Neuron (in vitro differentiated cells): ENCODE data around the gene UTF1.
"Not testable (repeated sequence)": the region's sequence is repeated elsewhere in the genome, so short reads cannot be mapped to it uniquely, and the experiment has no call there.

ENCODE experiments used
- H2AFZ ChIP-seq: one replicate; pipeline ENCODE4 v1.6.1; 2013; ENCODE audit warnings: low read depth, mild to moderate bottlenecking, inconsistent platforms, low read length, moderate library complexity
- H3K27me3 ChIP-seq: one replicate; pipeline ENCODE4 v1.6.1; 2013; ENCODE audit warnings: low read length; ENCODE audit not compliant: insufficient read depth
- H3K36me3 ChIP-seq: one replicate; pipeline ENCODE4 v1.6.1; 2013; ENCODE audit warnings: low read length; ENCODE audit not compliant: insufficient read depth
- H3K4me1 ChIP-seq: one replicate; pipeline ENCODE4 v1.6.1; 2013; ENCODE audit warnings: low read length; ENCODE audit not compliant: insufficient read depth
- H3K4me3 ChIP-seq: 2 replicates; pipeline ENCODE4 v1.5.1; 2013; ENCODE audit warnings: mild to moderate bottlenecking, low read length, moderate library complexity
- H3K9me3 ChIP-seq: one replicate; pipeline ENCODE4 v1.6.1; 2013; ENCODE audit warnings: low read length

Gene UTF1

GRCh38 chr10:133231244-133231945 lies 1.4 kb downstream of the UTF1 start:
- Histone ChIP-seq H3K36me3 (no peaks in the 10 kb centered on the region), H2AFZ (no peak overlapping the region), H3K27me3 (peaks cover 75% of the 10 kb centered on the region), H3K9me3 (peaks cover 5% of the 10 kb centered on the region), H3K4me1 (peaks cover 3% of the 10 kb centered on the region), H3K4me3 (no peak overlapping the region)

DNA sequence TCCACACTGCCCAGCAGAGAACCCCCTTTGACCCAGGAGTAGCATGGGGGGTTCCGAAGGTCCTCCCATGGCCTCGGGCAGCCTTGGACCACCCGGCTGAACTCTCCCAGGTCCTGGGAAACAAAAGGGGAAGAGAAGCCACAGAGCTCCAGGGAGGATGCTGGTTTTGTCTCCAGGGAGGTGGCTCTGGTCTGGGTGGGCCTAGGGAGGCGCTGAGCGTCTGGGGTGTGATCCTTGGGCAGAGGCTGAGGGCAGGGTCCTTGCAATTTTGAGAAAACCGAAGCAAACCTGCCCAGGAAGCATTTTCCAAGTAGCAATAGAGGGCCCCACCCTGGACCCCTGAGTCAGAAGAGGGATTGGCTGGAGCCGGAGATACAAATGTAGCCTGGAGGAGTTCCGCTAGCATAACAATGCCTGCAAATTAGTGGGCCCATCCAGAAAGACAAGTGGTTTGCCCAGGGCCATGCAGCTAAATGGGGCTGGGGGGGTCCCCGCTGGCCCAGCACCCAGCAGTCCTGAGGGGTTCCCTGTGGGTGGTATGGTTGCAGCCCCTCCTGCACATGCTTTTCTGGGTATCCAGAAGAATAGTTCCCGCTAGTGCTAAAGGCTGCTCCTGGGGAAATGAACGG lies 2.0 kb downstream of the UTF1 start:
- H3K4me3 ChIP-seq, result no peak overlapping the region
- peaks cover 2% of the 10 kb centered on the region for H3K9me3 ChIP-seq
- no peak overlapping the region for H2AFZ ChIP-seq
- no peaks in the 10 kb centered on the region for H3K36me3 ChIP-seq
- peaks cover 7% of the 10 kb centered on the region for H3K4me1 ChIP-seq
- H3K27me3 ChIP-seq, result peaks cover 77% of the 10 kb centered on the region

DNA sequence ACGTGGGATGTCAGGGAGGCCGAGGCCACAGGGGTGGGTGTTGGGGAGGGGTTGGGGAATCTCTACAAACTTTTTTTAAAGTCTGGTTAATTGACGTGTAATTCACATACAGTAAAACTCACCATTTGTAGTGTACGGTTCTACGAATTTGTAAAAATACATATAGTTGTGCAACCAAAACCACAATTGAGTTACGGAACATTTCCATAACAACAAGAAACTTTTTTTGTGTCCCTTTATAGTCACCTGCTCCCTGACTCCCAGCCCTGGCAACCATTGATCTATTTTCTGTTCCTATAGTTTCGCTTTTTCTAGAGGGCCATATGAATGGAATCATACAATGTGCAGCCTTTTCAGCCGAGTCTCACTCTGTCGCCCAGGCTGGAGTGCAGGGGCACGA lies 4.8 kb downstream of the UTF1 start:
- H3K27me3 ChIP-seq, result peaks cover 85% of the 10 kb centered on the region

GRCh38 chr10:133235265-133235855 lies 5.3 kb downstream of the UTF1 start:
- peaks cover 2% of the 10 kb centered on the region for H3K9me3 ChIP-seq
- no peaks in the 10 kb centered on the region for H3K36me3 ChIP-seq
- peaks cover 87% of the 10 kb centered on the region for H3K27me3 ChIP-seq
- H3K4me3 ChIP-seq, result no peak overlapping the region
- H2AFZ ChIP-seq, result no peak overlapping the region
- peaks cover 14% of the 10 kb centered on the region for H3K4me1 ChIP-seq

More for the DNA sequence above, 4.8 kb downstream of the UTF1 start:
- H3K4me3 ChIP-seq, H2AFZ ChIP-seq, H3K36me3 ChIP-seq, H3K9me3 ChIP-seq: not testable (repeated sequence)
- H3K4me1 ChIP-seq, result peaks cover 14% of the 10 kb centered on the region

GRCh38 chr10:133235932-133236331 lies 5.9 kb downstream of the UTF1 start:
- no peak overlapping the region for H3K4me3 ChIP-seq
- peaks cover 14% of the 10 kb centered on the region for H3K4me1 ChIP-seq
- peaks cover 2% of the 10 kb centered on the region for H3K9me3 ChIP-seq
- H2AFZ ChIP-seq, result no peak overlapping the region
- peaks cover 86% of the 10 kb centered on the region for H3K27me3 ChIP-seq
- H3K36me3 ChIP-seq, result no peaks in the 10 kb centered on the region

DNA sequence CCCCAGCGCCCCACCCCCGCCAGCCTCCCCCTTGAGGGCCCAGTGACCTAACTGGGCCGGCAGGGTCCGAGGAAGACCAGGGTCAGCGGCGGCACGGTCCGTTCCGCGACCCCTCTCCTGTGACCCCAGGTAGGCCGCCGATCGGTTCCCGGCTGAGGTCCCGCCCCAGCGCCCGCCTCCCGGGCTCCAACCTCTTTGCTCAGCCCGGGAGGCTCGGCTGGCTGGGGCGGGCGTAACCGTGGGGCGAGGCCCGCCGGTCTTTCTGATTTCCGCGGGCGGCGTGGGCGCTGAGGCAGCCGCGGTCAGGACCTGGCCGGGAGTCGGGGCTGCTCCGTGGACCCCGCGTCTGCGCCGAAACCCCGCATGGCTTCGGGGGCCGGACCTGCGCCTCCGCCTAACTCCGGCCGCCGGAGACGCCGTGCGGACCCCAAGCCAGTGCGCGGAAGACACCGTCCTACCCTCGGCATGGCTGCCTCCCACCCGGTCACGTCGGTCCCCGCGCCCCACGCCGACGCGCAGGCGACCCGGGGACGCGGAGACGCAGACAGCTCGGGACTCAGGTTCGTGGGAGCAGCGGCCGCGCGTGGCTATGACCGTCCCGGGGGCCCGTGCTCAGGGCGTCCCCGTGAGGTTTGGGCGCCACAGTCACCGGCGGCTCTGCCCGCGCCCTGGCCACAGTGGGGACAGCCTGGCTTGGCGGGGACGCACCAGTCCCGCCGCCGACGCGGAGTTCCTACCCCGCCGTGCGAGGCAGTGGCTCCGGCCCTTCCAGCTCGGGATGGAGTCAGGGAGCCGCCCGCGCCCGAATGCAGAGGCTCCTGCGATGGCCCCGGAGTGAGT lies 6.6 kb downstream of the UTF1 start:
- no peak overlapping the region for H3K4me3 ChIP-seq
- H2AFZ ChIP-seq, result no peak overlapping the region
- H3K36me3 ChIP-seq, result no peaks in the 10 kb centered on the region
- peaks cover 86% of the 10 kb centered on the region for H3K27me3 ChIP-seq
- H3K4me1 ChIP-seq, result peaks cover 10% of the 10 kb centered on the region
- H3K9me3 ChIP-seq, result peaks cover 2% of the 10 kb centered on the region

DNA sequence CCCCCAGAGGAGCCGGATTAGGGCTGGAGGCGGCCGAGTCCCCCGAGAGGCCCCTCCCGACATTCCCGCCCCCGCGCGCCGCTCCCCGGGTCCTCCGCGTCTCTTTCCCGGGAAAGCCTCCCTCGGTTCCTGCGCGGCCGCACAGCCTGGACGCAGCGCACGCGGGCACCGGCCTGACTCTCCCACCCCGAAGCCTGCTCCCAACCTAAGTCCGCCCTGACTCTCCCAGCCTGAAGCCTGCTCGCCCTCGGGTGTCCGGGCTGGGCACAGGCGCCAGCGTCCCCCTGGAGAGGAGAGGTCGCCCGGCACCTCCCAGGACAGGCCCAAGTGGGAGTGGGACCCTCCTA lies 7.2 kb downstream of the UTF1 start:
- H3K27me3 ChIP-seq, result peaks cover 85% of the 10 kb centered on the region
- H3K4me3 ChIP-seq, result no peak overlapping the region
- H2AFZ ChIP-seq, result no peak overlapping the region
- peaks cover 2% of the 10 kb centered on the region for H3K9me3 ChIP-seq
- peaks cover 10% of the 10 kb centered on the region for H3K4me1 ChIP-seq
- H3K36me3 ChIP-seq, result no peaks in the 10 kb centered on the region

DNA sequence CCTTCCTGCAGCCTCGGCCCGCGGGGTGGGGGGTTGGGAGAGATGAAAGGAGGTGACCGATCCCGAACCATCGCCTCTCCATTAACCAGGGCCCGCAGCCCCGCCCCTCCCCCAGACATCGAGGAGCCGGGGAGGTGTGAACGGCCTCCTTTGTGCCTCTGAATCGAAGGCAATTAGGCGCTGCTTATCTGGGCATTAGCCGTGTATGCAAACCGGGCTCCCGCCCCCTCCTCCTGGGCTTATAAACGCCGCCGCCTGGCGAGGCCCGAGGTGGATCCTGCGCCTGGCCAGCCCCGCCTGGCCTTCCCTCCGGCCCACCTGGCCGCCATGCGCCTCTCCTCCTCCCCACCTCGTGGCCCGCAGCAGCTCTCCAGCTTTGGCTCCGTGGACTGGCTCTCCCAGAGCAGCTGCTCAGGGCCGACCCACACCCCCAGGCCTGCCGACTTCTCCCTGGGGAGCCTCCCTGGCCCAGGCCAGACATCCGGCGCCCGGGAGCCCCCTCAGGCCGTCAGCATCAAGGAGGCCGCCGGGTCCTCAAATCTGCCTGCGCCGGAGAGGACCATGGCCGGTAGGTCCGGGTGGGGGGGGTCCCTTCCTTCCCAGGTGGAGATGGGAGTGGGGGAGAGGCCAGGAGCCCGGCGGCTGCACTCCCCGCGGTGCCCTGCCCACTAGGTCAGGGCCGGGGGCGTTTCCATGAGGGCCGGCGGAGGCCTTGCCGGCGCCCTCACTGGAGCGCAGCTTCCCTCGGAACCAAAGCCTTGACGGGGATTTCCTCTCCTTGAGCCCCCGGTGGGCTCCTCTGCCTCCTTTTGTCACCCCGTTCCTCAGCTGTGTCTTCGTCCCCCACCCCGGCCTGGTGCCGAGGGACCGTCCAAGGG lies 7.8 kb downstream of the UTF1 start, which contains the start of gene VENTX:
Gene VENTX (plus strand): TSS at position 268 of the 878 bp plus-strand sequence. CDS start 60 bp downstream, at position 328.
- peaks cover 84% of the 10 kb centered on the region for H3K27me3 ChIP-seq
- H3K4me3 ChIP-seq, result no peak within 1 kb of the TSS
- H3K36me3 ChIP-seq, result no peaks in the 10 kb centered on the region

GRCh38 chr10:133238466-133238804 lies 8.4 kb downstream of the UTF1 start:
- Histone ChIP-seq H3K9me3 (no peaks in the 10 kb centered on the region), H3K36me3 (no peaks in the 10 kb centered on the region), H2AFZ (no peak overlapping the region), H3K4me3 (no peak overlapping the region), H3K4me1 (peaks cover 10% of the 10 kb centered on the region), H3K27me3 (peaks cover 84% of the 10 kb centered on the region)

More for the DNA sequence above, 7.8 kb downstream of the UTF1 start, which contains the start of gene VENTX:
- Histone ChIP-seq H3K4me1 (peaks cover 10% of the 10 kb centered on the region), H2AFZ (no peak within 1 kb of the TSS), H3K9me3 (peaks cover under 1% of the 10 kb centered on the region)

- peaks cover 10% of the 10 kb centered on the region for H3K4me1 ChIP-seq
- no peak overlapping the region for H3K4me3 ChIP-seq
- H3K27me3 ChIP-seq, result peaks cover 84% of the 10 kb centered on the region
- H2AFZ ChIP-seq, result no peak overlapping the region
- no peaks in the 10 kb centered on the region for H3K36me3 ChIP-seq
- H3K9me3 ChIP-seq, result no peaks in the 10 kb centered on the region
These were observed 10.0 kb downstream of the UTF1 start for GRCh38 chr10:133239990-133240389.

DNA sequence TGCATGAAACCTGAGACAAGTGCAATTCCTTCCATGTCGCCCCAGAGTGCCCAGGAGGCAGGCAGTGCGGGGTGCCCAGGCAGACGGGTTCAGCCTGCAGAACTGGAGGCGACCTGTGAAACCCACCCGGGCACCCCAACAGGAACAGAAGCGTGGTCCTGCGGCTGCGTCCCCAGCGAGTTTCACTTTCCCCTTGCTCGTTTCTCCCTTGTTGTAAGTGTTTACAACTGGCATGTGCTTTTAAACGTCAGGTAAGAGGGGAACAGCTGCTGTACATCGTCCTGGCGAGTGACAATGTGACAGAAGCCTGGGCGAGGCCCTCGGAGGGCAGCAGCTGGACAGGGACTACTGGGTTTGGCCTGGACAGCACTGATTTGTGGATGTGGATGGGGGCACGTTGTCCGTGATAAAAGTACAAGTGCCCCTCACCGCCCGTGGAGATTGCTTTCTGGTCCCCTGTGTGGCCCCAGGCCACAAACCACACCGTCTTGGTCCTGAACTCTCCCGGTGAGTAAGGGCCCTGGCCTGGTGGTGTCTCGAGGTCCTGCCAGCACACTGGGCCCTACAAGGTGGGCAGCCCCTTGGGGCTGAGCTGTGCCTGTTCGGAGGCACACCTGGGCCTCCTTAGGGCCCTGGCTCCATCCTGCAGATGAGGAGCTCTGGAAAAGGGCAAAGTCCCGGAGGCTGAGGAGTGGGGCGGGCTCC lies 11.6 kb downstream of the UTF1 start:
- Histone ChIP-seq H3K4me3 (no peak overlapping the region), H2AFZ (no peak overlapping the region), H3K36me3 (no peaks in the 10 kb centered on the region), H3K27me3 (peaks cover 71% of the 10 kb centered on the region), H3K9me3 (no peaks in the 10 kb centered on the region), H3K4me1 (peaks cover 14% of the 10 kb centered on the region)
